SK-N-SH (cell line): ENCODE measurements around the gene SYCP1. TPM values are rescaled to one million over a fixed set of nuclear protein-coding genes. Genes with fewer than 3 reads are reported as not detected.

Experiments
- CTCF ChIA-PET: fragments of 300-600, 350-600 bp; formaldehyde crosslinking; extraction: SDS; loops from one replicate; lab custom pipeline; 2021; lab: Yijun Ruan, JAX
- POLR2A ChIA-PET: fragments of 350-600 bp; sonication (Branson Sonifier 250); formaldehyde crosslinking; extraction: SDS; loops from one replicate; lab custom pipeline; 2020; ENCODE audit warnings: antibody characterized with exemption, inconsistent platforms; lab: Yijun Ruan, JAX
- DNase-seq: peaks from one replicate; pipeline ENCODE4 v3.0.0; 2012
- H2AFZ ChIP-seq: fragments of 200-600 bp; sonication (generic); 2 replicates; pipeline ENCODE4 v1.8.1; 2016; ENCODE audit warnings: antibody characterized with exemption, mild to moderate bottlenecking, low read depth
- H3F3A ChIP-seq: fragments of 200-600 bp; sonication (generic); replicated peaks from 2 replicates; pipeline ENCODE3; 2016; ENCODE audit warnings: antibody characterized with exemption, mild to moderate bottlenecking; ENCODE audit not compliant: insufficient read depth
- H3K27ac ChIP-seq, 2 experiments: fragments of 200-500 bp in 1 of 2; fragments of 200-600 bp in 1 of 2; sonication (Bioruptor generic) in 1 of 2; sonication (generic), shearing (Covaris generic) in 1 of 2; 2 replicates each; pipeline versions ENCODE4 v1.5.1 to v1.6.1; 2014 to 2016; ENCODE audit warnings: low read depth in 2 of 2, inconsistent platforms in 1 of 2, low read length in 1 of 2, mild to moderate bottlenecking in 1 of 2, mixed read lengths in 1 of 2
- H3K27me3 ChIP-seq: fragments of 200-600 bp; sonication (generic), shearing (Covaris generic); 2 replicates; pipeline ENCODE4 v1.6.1; 2016; ENCODE audit warnings: mixed run types; ENCODE audit not compliant: insufficient read depth
- H3K36me3 ChIP-seq, 2 experiments: fragments of 200-500 bp in 1 of 2; fragments of 200-600 bp in 1 of 2; sonication (Bioruptor generic) in 1 of 2; sonication (generic) in 1 of 2; replicated peaks in 1 of 2; 2 replicates each; pipeline versions ENCODE3 to v1.5.1; 2014 to 2016; ENCODE audit warnings: low read length in 1 of 2, mild to moderate bottlenecking in 1 of 2; ENCODE audit not compliant: insufficient read depth in 2 of 2, control insufficient read depth in 1 of 2
- H3K4me1 ChIP-seq, 2 experiments: fragments of 200-500 bp in 1 of 2; fragments of 200-600 bp in 1 of 2; sonication (Bioruptor generic) in 1 of 2; sonication (generic), shearing (Covaris generic) in 1 of 2; 2 replicates each; pipeline versions ENCODE4 v1.5.1 to v1.6.1; 2014 to 2016; ENCODE audit warnings: low read depth in 1 of 2, low read length in 1 of 2, mixed run types in 1 of 2; ENCODE audit not compliant: insufficient read depth in 2 of 2, control insufficient read depth in 1 of 2
- H3K4me2 ChIP-seq: fragments of 200-600 bp; sonication (generic), shearing (Covaris generic); 2 replicates; pipeline ENCODE4 v1.6.1; 2017; ENCODE audit warnings: mixed run types
- H3K4me3 ChIP-seq, 2 experiments: fragments of 200-500 bp in 1 of 2; fragments of 200-600 bp in 1 of 2; sonication (Bioruptor generic) in 1 of 2; sonication (generic), shearing (Covaris generic) in 1 of 2; 2 replicates each; pipeline versions ENCODE4 v1.5.1 to v1.8.1; 2014 to 2016; ENCODE audit warnings: low read depth in 2 of 2, inconsistent platforms in 1 of 2, low read length in 1 of 2, mild to moderate bottlenecking in 1 of 2, mixed read lengths in 1 of 2, moderate library complexity in 1 of 2
- H3K79me2 ChIP-seq: fragments of 200-600 bp; sonication (generic); 2 replicates; pipeline ENCODE4 v1.8.1; 2017; ENCODE audit warnings: mild to moderate bottlenecking; ENCODE audit not compliant: insufficient read depth
- H3K9ac ChIP-seq: fragments of 200-600 bp; sonication (generic); 2 replicates; pipeline ENCODE4 v1.6.1; 2017; ENCODE audit warnings: mixed run types
- H3K9me2 ChIP-seq: fragments of 200-600 bp; sonication (generic); 2 replicates; pipeline ENCODE4 v1.6.1; 2017; ENCODE audit warnings: mixed run types
- H3K9me3 ChIP-seq: fragments of 200-600 bp; sonication (generic); 2 replicates; pipeline ENCODE4 v1.6.1; 2017; ENCODE audit warnings: mixed run types, mild to moderate bottlenecking, moderate library complexity
- H4K20me1 ChIP-seq: fragments of 200-600 bp; sonication (generic); 2 replicates; pipeline ENCODE4 v1.6.1; 2017; ENCODE audit warnings: mild to moderate bottlenecking, mixed run types; ENCODE audit not compliant: insufficient read depth
- CHD2 ChIP-seq: fragments of 150-350 bp; IDR thresholded peaks from 2 replicates; pipeline ENCODE4 v1.6.1; 2018; ENCODE audit warnings: low read length; ENCODE audit not compliant: partially characterized antibody
- EP300 ChIP-seq, 2 experiments: IDR thresholded peaks; 2 replicates each; pipeline versions ENCODE4 v1.4.0 to v1.6.1; 2012; ENCODE audit warnings: borderline replicate concordance in 1 of 2, low read depth in 1 of 2, low read length in 1 of 2
- FOSL2 ChIP-seq: IDR thresholded peaks from 2 replicates; pipeline ENCODE4 v1.4.0; 2012; ENCODE audit warnings: low read depth, mild to moderate bottlenecking, moderate library complexity, borderline replicate concordance
- JUND ChIP-seq: IDR thresholded peaks from 2 replicates; pipeline ENCODE4 v1.4.0; 2012
- MXI1 ChIP-seq: IDR thresholded peaks from 2 replicates; pipeline ENCODE4 v1.6.1; 2012; ENCODE audit warnings: mild to moderate bottlenecking, low read depth, low read length, improper control_type of control experiment
- NFIC ChIP-seq: IDR thresholded peaks from 2 replicates; pipeline ENCODE4 v1.4.0; 2012; ENCODE audit warnings: borderline replicate concordance
- POLR2AphosphoS5 ChIP-seq: IDR thresholded peaks from 2 replicates; pipeline ENCODE4 v1.6.1; 2012; ENCODE audit warnings: low read depth, low read length
- RAD21 ChIP-seq: IDR thresholded peaks from 2 replicates; pipeline ENCODE4 v1.6.1; 2012; ENCODE audit warnings: mild to moderate bottlenecking, low read length
- RCOR1 ChIP-seq: fragments of 150-350 bp; IDR thresholded peaks from 2 replicates; pipeline ENCODE4 v1.6.1; 2017; ENCODE audit warnings: antibody characterized with exemption, low read length
- RFX5 ChIP-seq: IDR thresholded peaks from 2 replicates; pipeline ENCODE4 v1.6.1; 2012; ENCODE audit warnings: mild to moderate bottlenecking, improper control_type of control experiment, low read length
- RXRA ChIP-seq: IDR thresholded peaks from 2 replicates; pipeline ENCODE4 v1.4.0; 2012; ENCODE audit warnings: low read depth, mild to moderate bottlenecking, borderline replicate concordance
- SIN3A ChIP-seq: IDR thresholded peaks from 2 replicates; pipeline ENCODE4 v1.6.1; 2012; ENCODE audit warnings: low read depth, mild to moderate bottlenecking, low read length, moderate library complexity, borderline replicate concordance
- TCF12 ChIP-seq: IDR thresholded peaks from 2 replicates; pipeline ENCODE4 v1.4.0; 2012
- TEAD4 ChIP-seq: IDR thresholded peaks from 2 replicates; pipeline ENCODE4 v1.4.0; 2012; ENCODE audit warnings: mild to moderate bottlenecking, borderline replicate concordance; ENCODE audit not compliant: insufficient read depth
- YY1 ChIP-seq: IDR thresholded peaks from 2 replicates; pipeline ENCODE4 v1.4.0; 2012; ENCODE audit warnings: low read depth, mild to moderate bottlenecking
- polyA plus RNA-seq, 3 experiments: library from polyadenylated mRNA; depleted of rRNA; stranded (reverse); fragments of >200 nt; gene quantifications; 2 replicates each; pipeline ENCODE4 v1.2.3, GENCODE V29; 2012
- TF ChIP-seq, protein P1 (sequence below): IDR thresholded peaks from 2 replicates; pipeline ENCODE4 v1.4.0; 2012; ENCODE audit warnings: low read depth
- TF ChIP-seq, protein P2 (sequence below): fragments of 150-350 bp; IDR thresholded peaks from 2 replicates; pipeline ENCODE4 v1.6.1; 2016; ENCODE audit warnings: mild to moderate bottlenecking, low read depth, low read length
- TF ChIP-seq, protein P3 (sequence below): IDR thresholded peaks from 2 replicates; pipeline ENCODE4 v1.4.0; 2012; ENCODE audit warnings: low read depth, borderline replicate concordance
- TF ChIP-seq, protein P4 (sequence below): fragments of 150-350 bp; IDR thresholded peaks from 2 replicates; pipeline ENCODE4 v1.6.1; 2017; ENCODE audit warnings: antibody characterized with exemption, low read length, low read depth, borderline replicate concordance

SYCP1 gene
- polyA plus RNA-seq, 1 of the 3 experiments (the other 2 are of a cell fraction), result not detected

DNA sequence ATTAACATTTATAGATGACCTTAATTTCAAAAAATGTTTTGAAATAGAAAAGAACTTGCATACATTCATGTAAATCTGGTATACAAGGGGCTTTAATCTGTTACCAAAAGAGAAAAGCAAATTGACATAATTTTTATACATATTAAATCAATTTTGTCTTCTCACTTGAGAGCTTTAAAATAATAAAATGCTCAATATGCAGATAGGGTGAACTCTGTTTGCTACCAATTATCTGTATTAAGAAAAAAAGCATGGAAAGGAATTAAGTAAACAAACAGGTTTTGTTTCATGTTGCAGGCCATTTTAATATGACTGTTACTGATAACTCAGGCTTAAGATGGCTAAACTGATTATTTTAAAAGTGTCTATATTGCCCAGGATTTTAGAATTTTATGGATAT, 168.9 kb downstream of the SYCP1 start:
- Histone ChIP-seq H3K4me1 (no peaks in the 10 kb centered on the region), H3K4me3 (no peak overlapping the region), H2AFZ (no peak overlapping the region), H3K9me2 (no peaks in the 10 kb centered on the region), H3K27ac (no peak overlapping the region), H4K20me1 (no peaks in the 10 kb centered on the region), H3K4me2 (no peak overlapping the region), H3K27me3 (no peaks in the 10 kb centered on the region), H3F3A (no peaks in the 10 kb centered on the region), H3K79me2 (no peaks in the 10 kb centered on the region), H3K36me3 (no peaks in the 10 kb centered on the region), H3K9ac (no peak overlapping the region), H3K9me3 (no peaks in the 10 kb centered on the region)
- ChIA-PET CTCF (interaction anchor here (0.8 to 1.6 kb wide), 4 partner anchors 12 to 683 kb away, joined by 3 to 5 read pairs (median 4); no protein-coding TSS in a partner anchor), POLR2A (no interaction called here)
- TF ChIP-seq RXRA (no peak), EP300 (IDR thresholded peaks at IDR 0.05; ENCODE audit: borderline replicate concordance in 1 of 2, low read depth in 1 of 2, low read length in 1 of 2) (no peak), NFIC (no peak), TCF12 (no peak), CHD2 (no peak), JUND (no peak), MXI1 (no peak), POLR2AphosphoS5 (no peak)
- TF ChIP-seq, protein P1, sequence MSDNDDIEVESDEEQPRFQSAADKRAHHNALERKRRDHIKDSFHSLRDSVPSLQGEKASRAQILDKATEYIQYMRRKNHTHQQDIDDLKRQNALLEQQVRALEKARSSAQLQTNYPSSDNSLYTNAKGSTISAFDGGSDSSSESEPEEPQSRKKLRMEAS, result no peak
- DNase-seq, result no peak

DNA sequence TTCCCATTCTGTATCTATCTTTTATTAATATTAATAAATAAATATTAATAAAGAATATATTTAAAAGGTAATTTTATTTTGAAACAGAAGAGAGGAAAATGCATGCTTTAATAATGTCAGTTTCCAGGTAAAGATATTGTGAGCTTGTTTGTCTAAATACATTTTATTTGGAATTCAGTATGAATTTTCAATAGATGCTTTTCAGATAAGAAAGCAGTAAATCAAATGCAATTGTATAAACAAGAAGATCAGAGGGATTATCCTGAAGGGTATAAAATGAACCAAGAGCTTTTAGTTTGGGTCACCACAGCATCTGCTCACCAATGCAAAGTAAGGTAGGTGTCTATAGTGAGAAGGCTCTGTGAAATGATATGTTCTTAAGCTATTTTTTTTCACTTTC, 174.9 kb downstream of the SYCP1 start, which contains the start of gene TSHB:
TSS of gene TSHB (plus strand) at position 301 of the 400 bp plus-strand sequence. CDS start 3,537 bp downstream, outside the sequence.
- Histone ChIP-seq H3K4me3 (no peak within 1 kb of the TSS), H3K27me3 (no peaks in the 10 kb centered on the region), H3K4me1 (no peaks in the 10 kb centered on the region), H3K36me3 (no peaks in the 10 kb centered on the region), H3K4me2 (no peak within 1 kb of the TSS), H3K27ac (no peak within 1 kb of the TSS), H3K79me2 (no peaks in the 10 kb centered on the region), H4K20me1 (no peaks in the 10 kb centered on the region), H2AFZ (no peak within 1 kb of the TSS), H3F3A (no peaks in the 10 kb centered on the region), H3K9me3 (no peaks in the 10 kb centered on the region), H3K9me2 (no peaks in the 10 kb centered on the region), H3K9ac (no peak within 1 kb of the TSS)
- POLR2A ChIA-PET, result no interaction called here
- TF ChIP-seq RCOR1 (no peak), FOSL2 (no peak), RFX5 (no peak), CHD2 (no peak), TEAD4 (no peak), JUND (no peak), RAD21 (no peak), YY1 (no peak), SIN3A (no peak)
- TF ChIP-seq, protein P2, sequence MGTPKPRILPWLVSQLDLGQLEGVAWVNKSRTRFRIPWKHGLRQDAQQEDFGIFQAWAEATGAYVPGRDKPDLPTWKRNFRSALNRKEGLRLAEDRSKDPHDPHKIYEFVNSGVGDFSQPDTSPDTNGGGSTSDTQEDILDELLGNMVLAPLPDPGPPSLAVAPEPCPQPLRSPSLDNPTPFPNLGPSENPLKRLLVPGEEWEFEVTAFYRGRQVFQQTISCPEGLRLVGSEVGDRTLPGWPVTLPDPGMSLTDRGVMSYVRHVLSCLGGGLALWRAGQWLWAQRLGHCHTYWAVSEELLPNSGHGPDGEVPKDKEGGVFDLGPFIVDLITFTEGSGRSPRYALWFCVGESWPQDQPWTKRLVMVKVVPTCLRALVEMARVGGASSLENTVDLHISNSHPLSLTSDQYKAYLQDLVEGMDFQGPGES, result no peak
- TF ChIP-seq, protein P3, sequence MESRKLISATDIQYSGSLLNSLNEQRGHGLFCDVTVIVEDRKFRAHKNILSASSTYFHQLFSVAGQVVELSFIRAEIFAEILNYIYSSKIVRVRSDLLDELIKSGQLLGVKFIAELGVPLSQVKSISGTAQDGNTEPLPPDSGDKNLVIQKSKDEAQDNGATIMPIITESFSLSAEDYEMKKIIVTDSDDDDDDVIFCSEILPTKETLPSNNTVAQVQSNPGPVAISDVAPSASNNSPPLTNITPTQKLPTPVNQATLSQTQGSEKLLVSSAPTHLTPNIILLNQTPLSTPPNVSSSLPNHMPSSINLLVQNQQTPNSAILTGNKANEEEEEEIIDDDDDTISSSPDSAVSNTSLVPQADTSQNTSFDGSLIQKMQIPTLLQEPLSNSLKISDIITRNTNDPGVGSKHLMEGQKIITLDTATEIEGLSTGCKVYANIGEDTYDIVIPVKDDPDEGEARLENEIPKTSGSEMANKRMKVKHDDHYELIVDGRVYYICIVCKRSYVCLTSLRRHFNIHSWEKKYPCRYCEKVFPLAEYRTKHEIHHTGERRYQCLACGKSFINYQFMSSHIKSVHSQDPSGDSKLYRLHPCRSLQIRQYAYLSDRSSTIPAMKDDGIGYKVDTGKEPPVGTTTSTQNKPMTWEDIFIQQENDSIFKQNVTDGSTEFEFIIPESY, result no peak
- TF ChIP-seq, protein P4, sequence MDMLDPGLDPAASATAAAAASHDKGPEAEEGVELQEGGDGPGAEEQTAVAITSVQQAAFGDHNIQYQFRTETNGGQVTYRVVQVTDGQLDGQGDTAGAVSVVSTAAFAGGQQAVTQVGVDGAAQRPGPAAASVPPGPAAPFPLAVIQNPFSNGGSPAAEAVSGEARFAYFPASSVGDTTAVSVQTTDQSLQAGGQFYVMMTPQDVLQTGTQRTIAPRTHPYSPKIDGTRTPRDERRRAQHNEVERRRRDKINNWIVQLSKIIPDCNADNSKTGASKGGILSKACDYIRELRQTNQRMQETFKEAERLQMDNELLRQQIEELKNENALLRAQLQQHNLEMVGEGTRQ, result no peak
- CTCF ChIA-PET, result interaction anchor here (0.7 to 1.8 kb wide), 6 partner anchors 9 to 896 kb away, joined by 3 to 5 read pairs (median 3); partner anchors contain the start of gene TSPAN2
- no peak for DNase-seq
